ENCODE results near the gene ACTG1.

DNA sequence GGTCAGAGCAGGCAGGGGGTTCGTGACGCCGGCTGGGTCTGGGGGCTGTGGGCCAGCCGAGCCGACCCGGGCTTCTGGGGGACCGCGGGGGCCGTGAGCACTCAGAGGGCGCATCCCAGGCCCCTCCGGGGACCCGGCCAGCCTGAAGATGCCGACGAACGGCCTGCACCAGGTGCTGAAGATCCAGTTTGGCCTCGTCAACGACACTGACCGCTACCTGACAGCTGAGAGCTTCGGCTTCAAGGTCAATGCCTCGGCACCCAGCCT lies 15.7 kb upstream of the ACTG1 start:
- TF ChIP-seq POLR2A (IDR thresholded peaks at IDR 0.05), result no peak
- no peak for TF ChIP-seq CTCF (IDR thresholded peaks at IDR 0.05)
- TF ChIP-seq POLR2AphosphoS5 (IDR thresholded peaks at IDR 0.05; ENCODE audit: insufficient read depth in 1 of 2, low read depth in 1 of 2), result no peak

Data from vagina (tissue), 2 donors.